Activated T-cell treated with anti-CD3 and anti-CD28 coated beads, Interleukin-2, amount 50 U/mL, for 24 hours (primary cell): ENCODE results near the gene MLX.

ENCODE experiments used
- DNase-seq: peaks from one replicate; pipeline ENCODE4 v3.0.0-alpha.2; 2020
- H3K27ac Mint-ChIP-seq: 2 replicates; pipeline ENCODE4 v1.8.0; 2020; ENCODE audit warnings: mild to moderate bottlenecking, mixed read lengths
- H3K27me3 Mint-ChIP-seq: 2 replicates; pipeline ENCODE4 v1.8.0; 2020; ENCODE audit warnings: mixed read lengths
- H3K36me3 Mint-ChIP-seq: 2 replicates; pipeline ENCODE4 v1.8.0; 2020; ENCODE audit warnings: low read depth, mixed read lengths
- H3K4me1 Mint-ChIP-seq: 2 replicates; pipeline ENCODE4 v1.8.0; 2020; ENCODE audit warnings: low read depth, mixed read lengths
- H3K4me3 Mint-ChIP-seq: 2 replicates; pipeline ENCODE4 v1.8.0; 2020; ENCODE audit warnings: mild to moderate bottlenecking, moderate library complexity, mixed read lengths
- H3K9me3 Mint-ChIP-seq: 2 replicates; pipeline ENCODE4 v1.8.0; 2020; ENCODE audit warnings: mixed read lengths

The MLX gene

GRCh38 chr17:42566883-42567573 lies at the start of gene MLX:
Gene MLX, plus strand, starts transcription at chr17:42567100. Its CDS starts 25 bp downstream, at chr17:42567125.
- H3K27ac Mint-ChIP-seq = peak within 1 kb of the TSS; percentile 98
- DNase-seq = peak; percentile 94
- H3K4me3 Mint-ChIP-seq = peak within 1 kb of the TSS; percentile 95
- H3K27me3 Mint-ChIP-seq = no peaks in the 10 kb centered on the region
- H3K4me1 Mint-ChIP-seq = peaks cover 65% of the 10 kb centered on the region
- no peaks in the 10 kb centered on the region for H3K9me3 Mint-ChIP-seq
- H3K36me3 Mint-ChIP-seq = peaks cover 95% of the 10 kb centered on the region

- Mint-ChIP-seq H3K27ac (no peak overlapping the region), H3K27me3 (no peaks in the 10 kb centered on the region), H3K4me3 (no peak overlapping the region), H3K4me1 (peaks cover 6% of the 10 kb centered on the region), H3K9me3 (no peaks in the 10 kb centered on the region), H3K36me3 (peaks cover 11% of the 10 kb centered on the region)
- DNase-seq = peak; percentile 88
Observed at GRCh38 chr17:42517516-42517915, 49.4 kb upstream of the MLX start.

GRCh38 chr17:42518046-42518754 lies 48.7 kb upstream of the MLX start:
- no peak overlapping the region for H3K27ac Mint-ChIP-seq
- H3K36me3 Mint-ChIP-seq = peaks cover 12% of the 10 kb centered on the region
- no peak for DNase-seq
- no peak overlapping the region for H3K4me3 Mint-ChIP-seq
- peaks cover 8% of the 10 kb centered on the region for H3K4me1 Mint-ChIP-seq
- H3K27me3 Mint-ChIP-seq = no peaks in the 10 kb centered on the region
- H3K9me3 Mint-ChIP-seq = no peaks in the 10 kb centered on the region

- Mint-ChIP-seq H3K36me3 (peaks cover 11% of the 10 kb centered on the region), H3K9me3 (no peaks in the 10 kb centered on the region), H3K4me1 (peaks cover 14% of the 10 kb centered on the region), H3K27me3 (no peaks in the 10 kb centered on the region), H3K27ac (no peak overlapping the region), H3K4me3 (no peak overlapping the region)
- no peak for DNase-seq
Observed at GRCh38 chr17:42518755-42519545, 48.0 kb upstream of the MLX start.

- no peak overlapping the region for H3K27ac Mint-ChIP-seq
- no peak overlapping the region for H3K4me3 Mint-ChIP-seq
- peaks cover 9% of the 10 kb centered on the region for H3K36me3 Mint-ChIP-seq
- H3K4me1 Mint-ChIP-seq = peaks cover 22% of the 10 kb centered on the region
- DNase-seq = no peak
- H3K9me3 Mint-ChIP-seq = no peaks in the 10 kb centered on the region
- H3K27me3 Mint-ChIP-seq = no peaks in the 10 kb centered on the region
Observed at GRCh38 chr17:42519546-42520491, 47.1 kb upstream of the MLX start.

- Mint-ChIP-seq H3K36me3 (peaks cover 9% of the 10 kb centered on the region), H3K4me3 (no peak overlapping the region), H3K9me3 (no peaks in the 10 kb centered on the region), H3K27me3 (no peaks in the 10 kb centered on the region), H3K27ac (no peak overlapping the region), H3K4me1 (peaks cover 23% of the 10 kb centered on the region)
- DNase-seq = no peak
Observed at GRCh38 chr17:42520540-42520951, 46.4 kb upstream of the MLX start.

- H3K9me3 Mint-ChIP-seq = no peaks in the 10 kb centered on the region
- H3K4me3 Mint-ChIP-seq = no peak overlapping the region
- no peak overlapping the region for H3K27ac Mint-ChIP-seq
- H3K4me1 Mint-ChIP-seq = peaks cover 23% of the 10 kb centered on the region
- no peaks in the 10 kb centered on the region for H3K27me3 Mint-ChIP-seq
- no peak for DNase-seq
- peaks cover 9% of the 10 kb centered on the region for H3K36me3 Mint-ChIP-seq
Observed at GRCh38 chr17:42521036-42521435, 45.9 kb upstream of the MLX start.

- Mint-ChIP-seq H3K4me3 (no peak overlapping the region), H3K36me3 (peaks cover 9% of the 10 kb centered on the region), H3K9me3 (no peaks in the 10 kb centered on the region), H3K27ac (no peak overlapping the region), H3K27me3 (no peaks in the 10 kb centered on the region), H3K4me1 (peaks cover 23% of the 10 kb centered on the region)
- DNase-seq = no peak
Observed at GRCh38 chr17:42521666-42522262, 45.1 kb upstream of the MLX start.

GRCh38 chr17:42522263-42522790 lies 44.6 kb upstream of the MLX start:
- H3K4me3 Mint-ChIP-seq = no peak overlapping the region
- no peak for DNase-seq
- no peaks in the 10 kb centered on the region for H3K27me3 Mint-ChIP-seq
- H3K27ac Mint-ChIP-seq = no peak overlapping the region
- peaks cover 25% of the 10 kb centered on the region for H3K4me1 Mint-ChIP-seq
- peaks cover 9% of the 10 kb centered on the region for H3K36me3 Mint-ChIP-seq
- H3K9me3 Mint-ChIP-seq = no peaks in the 10 kb centered on the region

- peaks cover 25% of the 10 kb centered on the region for H3K4me1 Mint-ChIP-seq
- peaks cover 9% of the 10 kb centered on the region for H3K36me3 Mint-ChIP-seq
- H3K4me3 Mint-ChIP-seq = no peak overlapping the region
- DNase-seq = no peak
- H3K27me3 Mint-ChIP-seq = no peaks in the 10 kb centered on the region
- no peaks in the 10 kb centered on the region for H3K9me3 Mint-ChIP-seq
- no peak overlapping the region for H3K27ac Mint-ChIP-seq
Observed at GRCh38 chr17:42522798-42523278, 44.1 kb upstream of the MLX start.

GRCh38 chr17:42525221-42525620 lies 41.7 kb upstream of the MLX start:
- Mint-ChIP-seq H3K4me1 (peaks cover 39% of the 10 kb centered on the region), H3K4me3 (no peak overlapping the region), H3K9me3 (no peaks in the 10 kb centered on the region), H3K27ac (no peak overlapping the region), H3K27me3 (no peaks in the 10 kb centered on the region), H3K36me3 (peaks cover 9% of the 10 kb centered on the region)
- no peak for DNase-seq

- Mint-ChIP-seq H3K9me3 (no peaks in the 10 kb centered on the region), H3K4me1 (peaks cover 45% of the 10 kb centered on the region), H3K4me3 (no peak overlapping the region), H3K36me3 (peaks cover 9% of the 10 kb centered on the region), H3K27me3 (no peaks in the 10 kb centered on the region), H3K27ac (no peak overlapping the region)
- no peak for DNase-seq
Observed at GRCh38 chr17:42526031-42526444, 40.9 kb upstream of the MLX start.

GRCh38 chr17:42527932-42528331 lies 39.0 kb upstream of the MLX start:
- Mint-ChIP-seq H3K27ac (no peak overlapping the region), H3K36me3 (no peaks in the 10 kb centered on the region), H3K9me3 (no peaks in the 10 kb centered on the region), H3K4me1 (peaks cover 53% of the 10 kb centered on the region), H3K4me3 (no peak overlapping the region), H3K27me3 (no peaks in the 10 kb centered on the region)
- DNase-seq = no peak
